ENCODE results near the gene FAAP100.

FAAP100 gene

GRCh38 chr17:81524865-81525159 lies 27.3 kb downstream of the FAAP100 start:
- no peak for DNase-seq (ENCODE audit: low read depth in 2 of 2)

- no peak for DNase-seq (ENCODE audit: low read depth in 2 of 2)
Measured at GRCh38 chr17:81524039-81524864, 27.9 kb downstream of the FAAP100 start.

- no peak for DNase-seq (ENCODE audit: low read depth in 2 of 2)
Measured at GRCh38 chr17:81523402-81524038, 28.6 kb downstream of the FAAP100 start.

GRCh38 chr17:81522491-81523401 lies 29.4 kb downstream of the FAAP100 start:
- DNase-seq (ENCODE audit: low read depth in 2 of 2) = no peak

- no peak for DNase-seq (ENCODE audit: low read depth in 2 of 2)
Measured at GRCh38 chr17:81520021-81520901, 31.9 kb downstream of the FAAP100 start.

GRCh38 chr17:81519284-81520020 lies 32.7 kb downstream of the FAAP100 start:
- peak in 1 of 2 donors; percentile 45 for DNase-seq (ENCODE audit: low read depth in 2 of 2)

- DNase-seq (ENCODE audit: low read depth in 2 of 2) = peak in 1 of 2 donors; percentile 4
Measured at GRCh38 chr17:81518785-81519283, 33.3 kb downstream of the FAAP100 start.

GRCh38 chr17:81518113-81518784 lies 33.9 kb downstream of the FAAP100 start:
- no peak for DNase-seq (ENCODE audit: low read depth in 2 of 2)

- DNase-seq (ENCODE audit: low read depth in 2 of 2) = no peak
Measured at GRCh38 chr17:81517339-81518112, 34.6 kb downstream of the FAAP100 start.

GRCh38 chr17:81517009-81517338 lies 35.2 kb downstream of the FAAP100 start:
- no peak for DNase-seq (ENCODE audit: low read depth in 2 of 2)

- no peak for DNase-seq (ENCODE audit: low read depth in 2 of 2)
Measured at GRCh38 chr17:81516439-81516838, 35.7 kb downstream of the FAAP100 start.

- DNase-seq (ENCODE audit: low read depth in 2 of 2) = no peak
Measured at GRCh38 chr17:81515530-81516041, 36.6 kb downstream of the FAAP100 start.

GRCh38 chr17:81514739-81515529 lies 37.2 kb downstream of the FAAP100 start:
- DNase-seq (ENCODE audit: low read depth in 2 of 2) = peak; percentile 54 to 62

- DNase-seq (ENCODE audit: low read depth in 2 of 2) = no peak
Measured at GRCh38 chr17:81514489-81514738, 37.7 kb downstream of the FAAP100 start.

- peak in 1 of 2 donors; percentile 12 for DNase-seq (ENCODE audit: low read depth in 2 of 2)
Measured at GRCh38 chr17:81513753-81514488, 38.2 kb downstream of the FAAP100 start.

GRCh38 chr17:81513372-81513752 lies 38.8 kb downstream of the FAAP100 start:
- peak in 1 of 2 donors; percentile 44 for DNase-seq (ENCODE audit: low read depth in 2 of 2)

GRCh38 chr17:81512562-81513371 lies 39.4 kb downstream of the FAAP100 start, which contains the start of gene ACTG1:
TSS of gene ACTG1 (minus strand) at chr17:81512799. CDS start at chr17:81512354, 445 bp downstream.
- DNase-seq (ENCODE audit: low read depth in 2 of 2) = peak; percentile 84 to 85
